Common myeloid progenitor, CD34-positive (primary cell): ENCODE results near the gene KDM5C.

ENCODE experiments used
- CTCF ChIA-PET: fragments of 350-600 bp; sonication (Branson Sonifier 250); formaldehyde crosslinking; loops from one replicate; lab custom pipeline; 2021; ENCODE audit warnings: antibody characterized with exemption; lab: Charles Lee
- POLR2A ChIA-PET: fragments of 350-600 bp; sonication (Branson Sonifier 250); formaldehyde crosslinking; loops from one replicate; lab custom pipeline; 2021; ENCODE audit warnings: antibody characterized with exemption; lab: Charles Lee
- DNase-seq, 3 donors: peaks; one replicate each; pipeline versions ENCODE4 v3.0.0 to v3.0.0-alpha.2; 2013
- H3K27ac ChIP-seq, 2 experiments: 1 replicate in 1 of 2; 2 replicates in 1 of 2; pipeline ENCODE4 v1.7.0; 2013; ENCODE audit warnings: inconsistent platforms in 2 of 2, low read length in 2 of 2, mild to moderate bottlenecking in 2 of 2, low read depth in 1 of 2, moderate library complexity in 1 of 2; ENCODE audit not compliant: severe bottlenecking in 2 of 2, insufficient read depth in 1 of 2, poor library complexity in 1 of 2
- H3K27me3 ChIP-seq, 5 experiments: replicated peaks in 2 of 5; 1 replicate in 3 of 5; 2 replicates in 2 of 5; pipeline versions ENCODE4 v1.6.1 to v1.7.0; 2013; ENCODE audit warnings: low read length in 4 of 5, mild to moderate bottlenecking in 2 of 5, moderate library complexity in 2 of 5, inconsistent platforms in 1 of 5; ENCODE audit not compliant: insufficient read depth in 5 of 5, control insufficient read depth in 4 of 5
- H3K36me3 ChIP-seq, 4 experiments: 1 replicate in 2 of 4; 2 replicates in 2 of 4; pipeline versions ENCODE4 v1.6.1 to v1.7.0; 2013; ENCODE audit warnings: low read length in 3 of 4, control low read depth in 1 of 4, mild to moderate bottlenecking in 1 of 4; ENCODE audit not compliant: control insufficient read depth in 4 of 4, insufficient read depth in 4 of 4
- H3K4me1 ChIP-seq, 4 experiments: 1 replicate in 3 of 4; 2 replicates in 1 of 4; pipeline versions ENCODE4 v1.6.1 to v1.7.1; 2013; ENCODE audit warnings: low read length in 3 of 4, mild to moderate bottlenecking in 3 of 4, control low read depth in 1 of 4, inconsistent platforms in 1 of 4, moderate library complexity in 1 of 4; ENCODE audit not compliant: control insufficient read depth in 4 of 4, insufficient read depth in 4 of 4; ENCODE audit errors: control extremely low read depth in 1 of 4
- H3K4me3 ChIP-seq, 7 experiments: 1 replicate in 4 of 7; 2 replicates in 3 of 7; pipeline versions ENCODE4 v1.5.1 to v1.7.0; 2013; ENCODE audit warnings: mild to moderate bottlenecking in 7 of 7, low read length in 6 of 7, moderate library complexity in 6 of 7, inconsistent platforms in 2 of 7, low read depth in 2 of 7, control low read depth in 1 of 7; ENCODE audit not compliant: insufficient read depth in 4 of 7, control insufficient read depth in 1 of 7; ENCODE audit errors: extremely low read depth in 1 of 7
- H3K9me3 ChIP-seq, 5 experiments: 1 replicate in 4 of 5; 2 replicates in 1 of 5; pipeline versions ENCODE4 v1.6.1 to v1.7.1; 2013; ENCODE audit warnings: low read length in 4 of 5, mild to moderate bottlenecking in 2 of 5, inconsistent platforms in 1 of 5, low read depth in 1 of 5, moderate library complexity in 1 of 5; ENCODE audit not compliant: control insufficient read depth in 4 of 5, insufficient read depth in 2 of 5; ENCODE audit errors: control extremely low read depth in 1 of 5
- WGBS: methylation state at CpG from one replicate; pipeline ENCODE4 v1.1.5; 2013; ENCODE audit not compliant: insufficient coverage; 5-methylcytosine and 5-hydroxymethylcytosine counted together

Gene KDM5C

GRCh38 chrX:53153581-53153980 is 71.4 kb downstream of the KDM5C start:
- Histone ChIP-seq H3K27me3 (peaks cover 0 to 3% (median 0%) of the 10 kb centered on the region in 5 experiments), H3K4me1 (no peaks in the 10 kb centered on the region), H3K36me3 (peaks cover 0 to 6% (median 1%) of the 10 kb centered on the region in 4 experiments), H3K27ac (no peak overlapping the region), H3K4me3 (no peak overlapping the region), H3K9me3 (peaks cover 0 to 6% (median 3%) of the 10 kb centered on the region in 5 experiments)
- no peak for DNase-seq
- WGBS: 80% methylated on average over 1 of the region's 1 CpG
- POLR2A ChIA-PET: no interaction called here
- CTCF ChIA-PET: no interaction called here
